GM19463 (cell line): Measurements from ENCODE around the gene WTAP.
"Not testable (repeated sequence)": the region's sequence is repeated elsewhere in the genome, so short reads cannot be mapped to it uniquely, and the experiment has no call there.

Experiments used
- ATAC-seq: cut with Tn5 transposase; IDR thresholded peaks from one replicate; pipeline ENCODE4 v1.9.1; 2021; ENCODE audit warnings: mild to moderate bottlenecking, moderate library complexity; ENCODE audit not compliant: unreplicated experiment

The WTAP gene

DNA sequence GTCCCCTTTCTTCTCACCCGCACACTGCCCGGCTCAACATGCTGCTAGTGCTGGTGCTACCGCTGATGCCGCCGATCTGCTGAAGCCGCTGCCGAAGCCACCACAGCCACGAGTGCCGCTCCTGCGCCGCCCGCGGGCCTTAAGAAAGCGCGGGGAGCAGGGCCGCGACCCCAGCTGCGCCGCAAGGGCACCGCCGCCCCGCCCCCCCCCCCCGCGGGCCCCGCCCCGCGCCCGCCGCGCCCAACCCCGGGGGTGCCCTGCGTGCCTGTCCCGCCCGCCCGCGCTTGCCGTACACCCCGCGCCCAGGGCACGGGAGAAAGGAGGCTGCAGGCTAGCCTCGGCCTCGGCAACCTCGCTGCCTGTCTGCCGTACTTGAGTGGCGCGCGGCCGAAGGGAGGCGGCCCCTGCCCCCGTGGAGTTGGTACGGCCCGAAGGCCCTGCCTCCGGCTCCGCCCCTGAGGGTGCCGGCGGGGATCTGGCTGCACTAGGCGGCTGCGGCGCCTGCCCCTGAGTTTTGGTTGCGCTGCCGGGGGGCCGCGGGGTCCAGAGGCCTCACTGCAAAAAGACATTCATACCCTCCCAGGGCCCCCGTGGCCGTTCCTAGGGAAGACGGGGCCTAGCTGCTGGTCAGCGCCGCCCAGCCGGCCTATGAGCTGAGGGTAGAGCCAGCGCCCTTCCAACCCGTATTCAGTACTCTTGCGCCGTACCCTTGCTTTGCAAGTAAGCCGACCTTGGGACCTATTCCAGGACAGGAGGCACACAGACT lies 34.0 kb upstream of the WTAP start, which contains the start of gene SOD2:
TSS of gene SOD2 (minus strand) at position 114 of the 766 bp plus-strand sequence. CDS start at position 40, 74 bp downstream.
- ATAC-seq: peak; percentile 79

DNA sequence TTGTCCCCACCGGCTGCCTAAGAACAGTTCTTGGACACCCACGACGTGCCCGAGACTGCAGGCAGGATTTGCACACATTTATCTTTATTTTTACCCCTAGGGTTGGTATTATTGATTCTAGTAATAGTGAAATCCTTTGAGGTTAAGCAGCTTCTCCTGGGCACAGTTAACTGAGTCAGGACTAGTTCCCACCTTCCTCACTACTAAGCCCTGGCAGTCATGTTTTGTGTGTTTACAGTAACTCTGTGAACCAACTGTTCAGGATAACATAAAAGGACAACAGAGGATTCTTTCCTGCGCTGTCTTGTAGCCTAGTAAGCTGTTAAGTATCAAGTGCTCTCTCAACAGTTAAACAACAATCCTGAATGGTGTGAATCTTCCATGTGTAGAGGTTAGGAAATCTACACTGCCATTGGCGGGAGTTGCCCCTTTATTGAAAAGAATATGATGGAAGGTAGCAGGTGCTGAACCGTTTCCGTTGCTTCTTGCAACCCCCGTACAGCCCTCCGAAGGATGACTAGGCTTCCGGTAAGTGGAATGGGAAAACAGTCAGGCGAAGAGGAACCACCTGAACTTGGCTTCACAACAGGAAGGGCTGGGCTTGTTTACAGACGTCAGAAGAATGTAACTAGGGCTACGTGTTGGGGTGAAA lies 33.3 kb upstream of the WTAP start:
- no peak for ATAC-seq

DNA sequence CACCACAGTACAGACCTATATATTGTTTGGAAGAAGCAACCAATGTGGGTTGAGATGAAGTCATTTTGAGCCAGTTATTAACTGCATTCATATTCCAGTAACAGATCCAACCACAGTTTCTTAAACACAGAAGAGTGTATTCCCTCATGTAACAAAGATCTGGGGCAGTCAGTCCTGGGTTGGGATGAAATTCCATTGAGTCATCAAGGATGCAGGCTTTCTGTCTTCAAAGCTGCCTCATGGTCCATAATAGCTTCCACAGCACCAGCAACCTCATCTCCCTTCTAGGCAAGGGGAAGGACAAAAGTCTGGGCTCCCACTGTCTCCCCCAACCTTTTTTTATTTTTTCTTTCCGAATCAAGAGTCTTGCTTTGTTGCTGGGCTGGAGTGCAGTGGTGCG lies 31.3 kb upstream of the WTAP start:
- no peak for ATAC-seq

DNA sequence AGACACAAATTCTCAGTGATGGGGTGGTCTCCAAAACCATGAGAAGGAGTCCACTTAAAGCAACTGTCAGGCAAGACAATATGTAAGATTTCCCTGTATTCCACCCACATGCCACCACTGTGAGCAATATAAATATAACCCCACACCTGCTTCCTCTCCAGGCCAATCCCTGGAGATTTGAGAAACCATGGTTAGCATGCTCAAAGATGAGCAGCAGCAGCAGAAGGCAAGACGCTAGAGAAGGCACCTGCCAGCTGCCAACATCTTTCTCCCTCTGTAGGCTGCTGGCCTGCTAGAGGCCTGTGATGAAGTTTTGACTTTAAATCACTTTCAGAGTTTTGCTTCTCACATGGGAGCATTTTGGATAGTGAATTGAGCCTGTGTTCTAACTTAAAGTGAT lies 26.3 kb upstream of the WTAP start:
- ATAC-seq: no peak

DNA sequence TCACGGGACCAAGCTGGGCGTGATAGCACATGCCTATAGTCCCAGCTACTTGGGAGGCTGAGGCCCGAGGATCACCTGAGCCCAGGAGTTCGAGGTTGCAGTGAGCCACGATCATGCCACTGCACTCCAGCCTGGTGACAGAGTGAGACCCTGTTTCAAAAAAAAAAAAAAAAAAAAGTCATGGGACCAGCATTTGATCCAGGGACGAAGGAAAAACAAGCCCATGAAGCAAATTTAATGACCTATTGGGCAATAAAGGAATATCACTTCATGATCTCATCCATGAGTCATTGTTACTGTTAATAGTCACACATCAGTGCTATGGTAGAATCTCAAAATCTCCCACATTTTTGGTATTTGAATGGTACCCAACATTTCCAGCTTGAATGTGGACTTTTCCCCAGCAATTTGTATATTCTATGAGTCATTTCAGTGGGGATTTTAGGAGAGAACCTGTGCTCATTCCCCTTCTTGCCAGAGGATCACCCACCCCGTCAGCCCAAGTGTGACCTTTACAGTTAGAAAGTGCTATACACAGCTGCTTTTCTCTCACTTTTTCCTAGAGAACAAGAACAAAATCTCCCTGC lies 25.8 kb upstream of the WTAP start:
- ATAC-seq: no peak

DNA sequence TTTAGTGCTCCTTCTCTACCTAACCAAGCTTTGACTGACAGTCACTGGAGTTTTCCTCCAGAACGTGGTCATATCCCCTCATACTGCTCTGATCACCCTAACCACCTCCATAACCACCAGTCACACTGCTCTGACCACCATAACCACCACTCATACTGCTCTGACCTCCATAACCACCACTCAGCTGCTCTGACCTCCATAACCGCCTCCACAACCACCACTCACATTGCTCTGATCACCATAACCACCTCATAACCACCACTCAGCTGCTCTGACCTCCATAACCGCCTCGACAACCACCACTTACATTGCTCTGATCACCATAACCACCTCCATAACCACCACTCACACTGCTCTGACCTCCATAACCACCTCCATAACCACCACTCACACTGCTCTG lies 16.7 kb upstream of the WTAP start:
- not testable (repeated sequence) for ATAC-seq

DNA sequence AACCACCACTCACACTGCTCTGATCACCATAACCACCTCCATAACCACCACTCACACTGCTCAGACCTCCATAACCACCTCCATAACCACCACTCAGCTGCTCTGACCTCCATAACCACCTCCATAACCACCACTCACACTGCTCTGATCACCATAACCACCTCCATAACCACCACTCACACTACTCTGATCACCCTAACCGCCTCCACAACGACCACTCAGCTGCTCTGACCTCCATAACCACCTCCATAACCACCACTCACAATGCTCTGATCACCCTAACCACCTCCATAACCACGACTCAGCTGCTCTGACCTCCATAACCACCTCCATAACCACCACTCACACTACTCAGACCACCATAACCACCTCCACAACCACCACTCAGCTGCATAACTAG lies 14.9 kb upstream of the WTAP start:
- not testable (repeated sequence) for ATAC-seq

DNA sequence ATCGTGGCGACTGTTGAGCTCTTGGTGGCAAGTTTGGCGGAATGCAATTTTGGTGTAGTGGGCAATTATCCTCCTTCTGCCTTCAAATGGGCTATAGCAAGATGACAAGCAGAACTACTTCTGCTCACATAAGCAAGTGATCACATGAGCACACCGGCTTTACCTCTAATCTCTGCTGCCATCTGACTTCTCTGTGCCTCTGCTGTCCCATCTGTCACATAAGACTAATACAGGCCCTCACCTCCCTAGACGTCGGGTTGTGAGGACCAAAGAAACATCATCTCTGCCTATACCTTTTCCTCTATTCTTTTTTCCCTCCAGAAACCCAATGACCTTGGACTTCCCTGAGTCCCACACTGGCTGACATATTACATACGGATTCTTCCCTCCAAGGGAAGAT lies 13.3 kb upstream of the WTAP start:
- no peak for ATAC-seq

DNA sequence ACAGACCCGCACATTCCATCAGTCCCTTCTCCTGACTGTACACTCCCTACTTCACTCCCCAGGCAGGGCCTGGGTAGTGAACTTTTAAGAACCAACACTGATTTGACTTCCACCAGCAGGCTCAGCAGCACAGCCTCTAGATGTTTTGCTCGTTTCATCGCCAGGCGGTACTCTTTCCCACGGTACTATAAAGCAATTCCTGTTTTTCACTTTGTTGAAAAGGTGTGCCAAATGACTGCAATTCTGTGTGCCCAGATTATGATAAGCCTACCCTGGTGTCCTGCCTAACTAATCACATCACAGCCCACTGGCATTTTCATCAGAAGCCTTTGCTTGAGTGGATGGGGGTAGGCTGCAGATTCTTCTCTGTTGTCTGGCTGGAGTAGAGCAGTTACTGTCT lies 12.9 kb upstream of the WTAP start:
- ATAC-seq: no peak

DNA sequence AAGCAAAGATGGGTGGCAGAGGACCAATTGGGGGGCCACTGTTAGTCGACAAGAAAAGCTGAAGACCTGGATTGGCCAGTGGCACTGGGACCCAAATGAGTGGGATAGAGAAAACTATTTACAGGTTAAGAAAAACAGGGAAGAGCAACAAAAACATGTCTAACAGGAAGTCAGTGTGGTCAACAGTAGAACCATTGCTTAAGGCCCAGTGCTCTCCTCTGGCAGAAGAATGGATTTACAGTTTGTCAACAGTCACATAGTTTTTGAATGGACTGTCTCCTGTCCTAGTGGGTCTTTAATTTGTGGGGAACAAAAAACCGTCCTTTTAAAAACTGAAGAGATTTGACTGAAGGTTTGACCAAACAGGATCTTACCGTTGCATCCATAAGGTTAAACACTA lies 12.1 kb upstream of the WTAP start:
- ATAC-seq: no peak

DNA sequence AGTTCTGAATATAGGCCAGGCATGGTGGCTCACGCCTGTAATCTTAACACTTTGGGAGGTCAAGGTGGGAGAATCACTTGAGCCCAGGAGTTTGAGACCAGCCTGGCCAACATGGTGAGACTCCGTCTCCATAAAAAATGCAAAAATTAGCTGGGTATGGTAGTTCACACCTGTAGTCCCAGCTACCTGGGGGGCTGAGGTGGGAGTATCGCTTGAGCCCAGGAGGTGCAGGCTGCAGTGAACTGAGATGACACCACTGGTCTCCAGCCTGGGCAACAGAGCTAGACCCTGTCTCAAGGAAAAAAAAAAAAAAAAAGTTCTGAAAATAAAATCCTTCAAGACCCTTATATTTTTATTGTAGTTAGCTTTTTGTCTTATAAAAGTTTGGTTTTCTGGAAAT lies 11.7 kb upstream of the WTAP start:
- no peak for ATAC-seq

DNA sequence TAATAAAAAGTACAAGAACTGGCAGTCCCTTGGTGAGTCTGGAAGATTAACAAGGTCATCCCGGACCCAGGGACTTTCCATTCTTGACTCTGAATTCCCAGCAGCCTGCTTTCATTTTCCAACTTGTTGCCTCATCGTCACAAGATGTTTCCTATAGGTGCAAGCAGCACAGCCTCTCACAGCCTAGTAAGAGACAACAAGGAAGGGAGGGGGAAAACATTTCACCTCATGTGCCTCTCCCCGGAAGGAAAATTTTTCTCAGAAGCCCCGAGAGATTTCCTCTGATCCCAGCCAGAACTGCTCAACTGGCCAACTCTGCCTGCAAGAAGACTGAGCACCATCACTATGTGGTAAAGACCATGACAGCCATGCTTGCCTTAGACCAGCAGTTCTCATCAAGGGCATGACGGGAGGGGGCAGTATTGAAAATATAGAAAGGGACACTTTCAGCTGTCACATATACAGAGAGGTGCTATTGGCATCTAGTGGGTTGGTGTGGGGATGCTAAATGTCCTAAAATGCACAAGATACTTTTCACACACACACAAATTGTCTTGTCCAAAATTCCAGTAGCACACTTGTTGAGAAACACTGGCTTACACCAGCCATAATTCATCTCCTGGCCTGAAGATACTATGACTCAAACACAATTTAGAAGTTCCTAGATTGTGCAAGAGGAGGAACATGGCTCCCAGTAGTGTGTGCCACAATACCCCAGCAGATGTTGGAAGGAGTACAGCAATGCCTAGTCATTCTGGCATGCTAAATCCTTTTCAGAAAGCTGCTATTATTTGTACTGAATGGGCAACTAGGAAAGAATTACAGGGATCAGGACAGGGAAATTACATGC lies 10.8 kb upstream of the WTAP start:
- no peak for ATAC-seq

DNA sequence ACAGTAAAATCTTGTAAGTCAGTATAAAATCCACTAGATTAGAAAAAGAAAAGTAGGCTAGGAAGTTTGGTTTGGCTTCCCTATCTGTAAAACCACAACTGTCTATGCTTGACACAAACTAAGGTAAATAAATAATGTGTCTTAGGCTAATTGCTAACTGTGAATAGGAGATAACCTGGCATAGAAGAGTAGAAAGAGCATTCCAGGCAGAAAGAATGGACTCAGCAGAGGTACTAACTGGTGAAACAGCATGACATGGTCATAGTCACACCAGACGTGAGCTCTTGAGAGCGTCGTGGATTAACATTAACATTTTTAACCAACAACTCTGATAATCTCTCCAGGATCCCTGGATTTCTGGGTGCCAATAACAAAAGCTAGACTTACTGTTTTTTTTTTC lies 8.7 kb upstream of the WTAP start:
- ATAC-seq: no peak

DNA sequence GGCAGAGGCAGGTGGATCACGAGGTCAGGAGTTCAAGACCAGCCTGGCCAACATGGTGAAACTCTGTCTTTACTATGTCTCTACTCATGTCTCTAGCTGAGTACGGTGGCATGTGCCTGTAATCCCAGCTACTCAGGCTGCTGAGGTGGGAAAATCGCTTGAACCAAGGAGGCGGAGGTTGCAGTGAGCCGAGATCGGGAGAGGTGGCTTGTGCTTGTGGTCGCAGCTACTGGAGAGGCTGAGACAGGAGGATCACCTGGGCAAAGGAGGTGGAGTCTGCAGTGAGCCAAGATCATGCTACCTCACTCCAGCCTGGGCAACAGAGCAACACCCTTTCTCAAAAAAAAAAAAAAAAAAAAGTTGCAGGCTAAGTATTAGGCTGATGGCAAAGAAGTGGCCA lies 8.0 kb upstream of the WTAP start:
- ATAC-seq: no peak

DNA sequence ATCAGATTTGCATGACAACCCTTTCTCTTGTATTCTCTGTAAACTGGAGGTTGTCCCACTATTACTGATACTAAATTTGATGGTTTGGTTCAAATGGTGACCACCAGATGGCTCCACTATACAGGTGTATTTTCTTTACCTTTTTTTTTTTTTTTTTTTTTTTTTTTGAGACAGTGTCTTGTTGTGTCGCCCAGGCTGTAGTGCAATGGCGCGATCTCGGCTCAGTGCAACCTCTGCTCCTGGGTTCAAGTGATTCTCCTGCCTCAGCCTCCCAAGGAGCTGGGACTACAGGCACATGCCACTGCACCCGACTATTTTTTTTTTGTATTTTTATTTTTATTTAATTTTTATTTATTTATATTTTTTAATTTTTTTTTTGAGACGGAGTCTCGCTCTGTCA lies 6.6 kb upstream of the WTAP start:
- ATAC-seq: no peak

DNA sequence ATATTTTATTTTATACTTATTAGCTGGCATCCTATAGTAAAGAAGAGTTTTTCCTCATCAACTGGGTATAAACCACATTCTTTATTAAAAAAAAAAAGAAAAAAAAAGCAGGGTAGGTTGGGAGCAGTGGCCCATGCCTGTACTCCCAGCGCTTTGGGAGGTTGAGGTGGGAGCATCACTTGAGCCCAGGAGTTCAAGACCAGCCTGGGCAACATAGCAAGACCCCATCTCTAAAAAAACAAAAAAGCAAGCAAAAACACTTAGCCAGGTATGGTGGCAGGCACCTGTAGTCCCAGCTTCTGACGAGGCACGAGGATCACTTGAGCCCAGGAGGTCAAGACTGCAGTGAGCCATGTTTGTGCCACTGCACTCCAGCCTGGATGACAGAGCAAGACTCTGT lies 5.3 kb upstream of the WTAP start:
- not testable (repeated sequence) for ATAC-seq

DNA sequence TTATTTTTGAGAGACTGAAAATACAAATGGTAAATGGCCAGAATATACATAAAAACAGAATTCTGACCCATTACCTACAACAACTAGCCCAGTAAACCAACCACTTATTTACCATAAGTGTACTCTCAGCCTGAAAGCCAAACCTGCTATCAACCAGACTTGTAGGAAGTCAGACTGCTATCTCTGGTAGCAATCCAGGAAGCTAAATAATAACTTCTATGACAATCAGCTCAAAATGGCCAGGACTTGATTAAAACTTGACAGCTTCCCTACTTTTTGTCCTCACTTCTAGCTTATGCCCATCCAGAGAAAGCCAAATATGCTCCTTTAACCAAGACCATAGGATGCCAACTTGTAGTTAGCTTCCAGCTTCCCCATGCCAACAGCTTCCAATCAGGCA lies 4.7 kb upstream of the WTAP start:
- ATAC-seq: no peak

DNA sequence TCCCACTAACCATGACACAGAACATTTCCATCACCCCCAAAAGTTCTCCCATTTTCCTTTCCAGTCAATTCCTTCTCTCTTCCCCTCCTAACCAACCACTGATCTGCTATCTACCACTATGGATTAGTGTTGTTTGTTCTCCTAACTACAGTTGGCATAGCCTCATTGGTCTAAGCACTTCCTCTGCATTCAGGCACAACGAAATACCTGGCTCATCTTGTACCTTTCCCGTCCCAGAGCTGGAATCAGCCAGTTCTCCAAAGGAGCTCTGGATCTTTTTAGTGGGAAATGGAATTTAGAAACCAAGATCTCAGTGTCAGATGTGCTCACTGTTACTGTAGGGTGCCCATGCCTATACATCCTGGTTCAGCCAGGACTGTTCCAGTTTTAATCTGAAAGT lies 4.0 kb upstream of the WTAP start:
- no peak for ATAC-seq

DNA sequence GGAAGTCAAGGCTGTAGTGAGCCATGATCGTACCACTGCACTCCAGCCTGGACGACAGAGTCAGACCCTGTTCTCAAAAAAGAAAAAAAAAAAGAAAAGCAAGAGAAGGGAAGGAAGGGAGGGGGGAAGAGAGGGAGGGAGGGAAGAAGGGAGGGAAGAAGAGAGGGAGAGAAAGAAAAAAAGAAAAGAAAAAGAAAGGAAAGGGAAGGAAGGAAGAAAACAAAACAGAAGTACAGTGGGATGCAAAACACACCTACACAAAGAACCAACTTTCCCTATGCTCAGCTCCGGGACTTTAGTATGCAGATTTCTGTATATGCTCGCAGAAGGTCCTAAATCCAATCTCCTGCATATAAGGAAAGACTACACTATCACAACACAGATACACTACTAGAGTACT lies 2.5 kb upstream of the WTAP start:
- ATAC-seq: no peak

DNA sequence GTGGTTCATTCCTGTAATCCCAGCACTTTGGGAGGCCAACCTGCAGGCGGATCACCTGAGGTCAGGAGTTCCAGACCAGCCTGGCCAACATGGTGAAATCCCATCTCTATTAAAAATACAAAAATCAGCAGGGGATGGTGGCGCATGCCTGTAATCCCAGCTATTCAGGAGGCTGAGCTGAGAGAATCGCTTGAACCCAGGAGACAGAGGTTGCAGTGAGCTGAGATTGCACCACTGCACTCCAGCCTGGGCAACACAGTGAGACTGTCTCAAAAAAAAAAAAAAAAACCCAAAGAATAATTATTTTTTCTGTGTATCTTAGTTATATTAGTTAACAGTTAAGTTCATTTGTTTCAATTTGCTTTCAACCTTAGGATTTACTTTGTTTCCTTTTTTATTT lies 2.1 kb upstream of the WTAP start:
- ATAC-seq: not testable (repeated sequence)

DNA sequence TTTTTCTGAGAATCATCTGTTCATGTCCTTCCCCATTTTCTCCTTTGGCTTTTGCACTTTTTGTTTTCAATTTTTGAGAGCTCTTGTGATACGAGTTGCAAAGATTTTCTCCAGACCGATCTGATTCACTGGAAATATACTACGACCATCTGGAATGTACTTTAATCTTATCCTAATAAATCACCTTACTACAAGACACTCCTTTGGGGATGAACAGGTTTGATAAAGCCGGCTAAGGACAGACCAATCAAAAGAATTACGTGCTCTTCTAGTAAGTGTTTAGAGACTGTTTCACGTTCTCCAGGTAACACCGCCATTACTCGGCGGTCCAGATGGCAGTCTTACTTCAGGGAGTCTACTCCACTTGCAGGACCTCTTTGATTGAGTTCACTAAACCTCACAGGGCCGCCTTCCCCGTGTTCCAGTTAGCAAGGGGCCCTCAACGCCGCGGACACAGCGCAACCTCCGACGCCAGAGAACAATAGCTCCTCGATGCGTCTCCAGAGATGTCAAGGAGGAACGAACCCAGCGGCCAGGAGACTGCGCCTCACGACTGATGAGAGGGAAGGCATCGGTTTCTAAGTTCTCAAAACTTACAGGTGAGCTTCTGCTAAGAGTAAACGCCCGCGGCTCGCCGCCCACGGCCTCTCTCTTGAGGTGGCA lies 920 bp upstream of the WTAP start:
- ATAC-seq: peak; percentile 17
